GM23338 (cell line): ENCODE data around the gene ATG9B. TPM values are rescaled to one million over a fixed set of nuclear protein-coding genes. Genes with fewer than 3 reads are reported as not detected.

ENCODE experiments used
- ATAC-seq: fragments of 200-7000 bp; cut with Tn5 transposase; 3 replicates; pipeline ENCODE4 v1.9.1; 2020
- DNase-seq: peaks from one replicate; pipeline ENCODE4 v3.0.0-alpha.2; 2015; ENCODE audit warnings: low spot score
- H2AFZ ChIP-seq: fragments of 200-600 bp; sonication (generic); 2 replicates; pipeline ENCODE4 v1.8.0; 2016; ENCODE audit warnings: antibody characterized with exemption, mild to moderate bottlenecking, moderate library complexity
- H3F3A ChIP-seq: fragments of 200-600 bp; sonication (generic); replicated peaks from 2 replicates; pipeline ENCODE4 v1.8.0; 2017; ENCODE audit warnings: antibody characterized with exemption, mixed run types, low read depth
- H3K27ac ChIP-seq: fragments of 200-600 bp; sonication (generic); 2 replicates; pipeline ENCODE4 v1.6.1; 2016; ENCODE audit warnings: low read depth
- H3K27me3 ChIP-seq: fragments of 200-600 bp; sonication (generic); 2 replicates; pipeline ENCODE4 v1.8.0; 2016; ENCODE audit warnings: mild to moderate bottlenecking, mixed run types, moderate library complexity; ENCODE audit not compliant: insufficient read depth
- H3K36me3 ChIP-seq: fragments of 200-600 bp; sonication (generic); 2 replicates; pipeline ENCODE4 v1.8.0; 2016; ENCODE audit warnings: mild to moderate bottlenecking; ENCODE audit not compliant: insufficient read depth
- H3K4me1 ChIP-seq: fragments of 200-600 bp; sonication (generic); 2 replicates; pipeline ENCODE4 v1.8.0; 2016; ENCODE audit warnings: mild to moderate bottlenecking, moderate library complexity; ENCODE audit not compliant: insufficient read depth
- H3K4me2 ChIP-seq: fragments of 200-600 bp; sonication (generic); 2 replicates; pipeline ENCODE4 v1.7.1; 2017; ENCODE audit warnings: mixed run types
- H3K4me3 ChIP-seq: fragments of 200-600 bp; sonication (generic); 2 replicates; pipeline ENCODE4 v1.6.1; 2016; ENCODE audit warnings: mixed run types
- H3K79me2 ChIP-seq: fragments of 200-600 bp; sonication (generic); replicated peaks from 2 replicates; pipeline ENCODE4 v1.8.0; 2017; ENCODE audit warnings: mild to moderate bottlenecking; ENCODE audit not compliant: insufficient read depth
- H3K9me2 ChIP-seq: fragments of 200-600 bp; sonication (generic); 2 replicates; pipeline ENCODE4 v1.8.0; 2017; ENCODE audit not compliant: insufficient read depth
- H4K20me1 ChIP-seq: fragments of 200-600 bp; sonication (generic); replicated peaks from 2 replicates; pipeline ENCODE4 v1.8.0; 2017; ENCODE audit warnings: mild to moderate bottlenecking; ENCODE audit not compliant: insufficient read depth
- H3K27ac Mint-ChIP-seq: 2 replicates; pipeline ENCODE4 v1.8.0; 2020; ENCODE audit warnings: inconsistent platforms, mild to moderate bottlenecking, moderate library complexity, mixed read lengths
- H3K27me3 Mint-ChIP-seq: 3 replicates; pipeline ENCODE4 v1.8.0; 2022; ENCODE audit warnings: low read depth, mild to moderate bottlenecking, moderate library complexity, mixed read lengths, inconsistent platforms; ENCODE audit not compliant: insufficient read depth, poor library complexity
- H3K36me3 Mint-ChIP-seq: 3 replicates; pipeline ENCODE4 v1.8.0; 2021; ENCODE audit warnings: low read depth, mild to moderate bottlenecking, inconsistent platforms, moderate library complexity, mixed read lengths
- H3K4me1 Mint-ChIP-seq: 3 replicates; pipeline ENCODE4 v1.8.0; 2020; ENCODE audit warnings: mild to moderate bottlenecking, inconsistent platforms, mixed read lengths
- H3K4me3 Mint-ChIP-seq: 3 replicates; pipeline ENCODE4 v1.8.0; 2021; ENCODE audit warnings: moderate library complexity, mild to moderate bottlenecking, inconsistent platforms, mixed read lengths
- H3K9me3 Mint-ChIP-seq: 3 replicates; pipeline ENCODE4 v1.8.0; 2020; ENCODE audit warnings: moderate library complexity, mild to moderate bottlenecking, inconsistent platforms, mixed read lengths
- CREB1 ChIP-seq: fragments of 250-450 bp; sonication (Bioruptor Pico); IDR thresholded peaks from 2 replicates; pipeline ENCODE4 v1.5.0; 2020; ENCODE audit warnings: low read depth, mild to moderate bottlenecking, moderate library complexity
- EZH2 ChIP-seq: fragments of 200-600 bp; sonication (generic); IDR thresholded peaks from one replicate; pipeline ENCODE4 v1.8.0; 2017; ENCODE audit warnings: antibody characterized with exemption, mild to moderate bottlenecking, low read depth; ENCODE audit not compliant: unreplicated experiment
- EZH2phosphoT487 ChIP-seq: fragments of 200-600 bp; sonication (generic); IDR thresholded peaks from one replicate; pipeline ENCODE4 v1.8.1; 2018; ENCODE audit warnings: antibody characterized with exemption; ENCODE audit not compliant: unreplicated experiment
- JUNB ChIP-seq: IDR thresholded peaks from one replicate; pipeline ENCODE4 v1.6.1; 2016; ENCODE audit warnings: antibody characterized with exemption; ENCODE audit not compliant: unreplicated experiment
- POLR2AphosphoS5 ChIP-seq: IDR thresholded peaks from 2 replicates; pipeline ENCODE4 v1.6.1; 2016; ENCODE audit warnings: antibody characterized with exemption, low read depth
- ZNF114 ChIP-seq: fragments of 250-450 bp; sonication (Bioruptor Pico); IDR thresholded peaks from 2 replicates; pipeline ENCODE4 v1.5.0; 2020; ENCODE audit warnings: mild to moderate bottlenecking, moderate library complexity
- ZNF331 ChIP-seq: fragments of 250-450 bp; sonication (Bioruptor Pico); IDR thresholded peaks from 2 replicates; pipeline ENCODE4 v1.5.0; 2020; ENCODE audit warnings: low read depth, mild to moderate bottlenecking, moderate library complexity
- polyA plus RNA-seq: library from polyadenylated mRNA; unstranded; fragments of >200 nt; fragmentation: Nextera tagmentation; extraction: Ambion mirVana; gene quantifications from 2 replicates; pipeline ENCODE4 v1.2.1, GENCODE V29; 2016
- total RNA-seq: library from RNA; depleted of rRNA; stranded (reverse); fragments of >200 nt; shearing (Covaris generic); gene quantifications from 2 replicates; pipeline ENCODE4 v1.2.3, GENCODE V29; 2014
- TF ChIP-seq, protein P1 (sequence below): IDR thresholded peaks from 2 replicates; pipeline ENCODE4 v1.6.1; 2016; ENCODE audit warnings: antibody characterized with exemption
- TF ChIP-seq, protein P2 (sequence below): fragments of 250-450 bp; sonication (Bioruptor Pico); IDR thresholded peaks from 2 replicates; pipeline ENCODE4 v1.5.0; 2020; ENCODE audit warnings: mild to moderate bottlenecking, moderate library complexity
- TF ChIP-seq, protein P3 (sequence below), 2 experiments: fragments of 200-600 bp in 1 of 2; sonication (generic) in 1 of 2; conservative IDR thresholded peaks; 2 replicates each; pipeline versions ENCODE4 v1.5.1 to v1.6.1; 2016 to 2017; ENCODE audit warnings: antibody characterized with exemption in 2 of 2, low read depth in 2 of 2, mild to moderate bottlenecking in 2 of 2, moderate library complexity in 1 of 2
- TF ChIP-seq, protein P4 (sequence below): IDR thresholded peaks from one replicate; pipeline ENCODE4 v1.6.1; 2018; ENCODE audit warnings: antibody characterized with exemption; ENCODE audit not compliant: unreplicated experiment

The ATG9B gene
- total and polyA plus RNA-seq, 2 experiments from 2014 or later, result 1.2 to 3.4 TPM

DNA sequence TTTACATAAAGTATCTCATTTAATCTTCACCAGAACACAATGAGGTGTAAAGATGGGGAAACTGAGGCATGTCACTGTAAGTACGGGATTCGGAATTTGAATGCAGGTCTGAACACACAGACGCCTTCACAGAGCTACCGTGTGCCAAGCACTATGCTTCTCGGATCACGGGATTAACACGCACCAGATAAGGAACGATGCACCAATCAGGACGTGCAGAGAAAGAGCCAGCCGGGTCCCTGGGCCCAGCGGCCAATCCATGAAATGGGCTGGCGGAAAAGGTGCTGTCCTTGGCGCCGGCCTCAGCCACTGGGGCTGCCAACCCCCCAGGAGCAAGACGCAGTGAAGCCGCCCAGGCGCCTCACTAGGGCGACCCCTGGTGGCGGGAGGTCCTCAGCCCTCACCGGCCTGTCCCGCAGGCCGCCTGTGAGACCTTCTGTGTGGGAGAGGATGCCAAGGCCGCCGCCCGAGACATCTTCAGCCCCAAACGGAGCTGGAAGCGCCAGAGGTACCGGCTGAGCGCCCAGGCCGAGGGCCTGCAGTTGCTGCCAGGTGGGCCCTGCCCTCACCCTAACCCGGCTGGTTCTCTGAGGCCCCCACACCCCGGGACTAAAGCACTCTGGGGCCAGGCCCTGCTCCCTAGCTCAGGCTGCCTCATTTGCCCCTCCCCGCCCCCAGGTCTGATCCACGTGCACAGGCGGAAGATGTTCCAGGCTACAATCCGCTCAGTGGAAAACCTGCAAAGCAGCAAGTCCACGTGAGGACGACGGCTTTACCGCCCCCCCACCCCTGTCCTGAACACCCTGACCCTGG is 15.6 kb downstream of the ATG9B start:
- ATAC-seq, result peak; percentile 69
- peaks cover 16% of the 10 kb centered on the region for H3K27me3 Mint-ChIP-seq

More for the DNA sequence above, 15.6 kb downstream of the ATG9B start:
- H2AFZ ChIP-seq, result peak overlapping the region; percentile 94
- no peaks in the 10 kb centered on the region for H3K9me3 Mint-ChIP-seq
- H3K9me2 ChIP-seq, result no peaks in the 10 kb centered on the region
- 0 out of 2 replicates have a peak overlapping the region, but pooled peaks have one; percentile 30 for H3K27ac Mint-ChIP-seq
- H3K4me3 Mint-ChIP-seq, result peak overlapping the region; percentile 60
- peaks cover 35% of the 10 kb centered on the region for H3K4me1 Mint-ChIP-seq
- no peak for TF ChIP-seq JUNB
- TF ChIP-seq CREB1 (CRISPR knock-in tag), result peak; percentile 65; the same call in 1 of the 2 replicates
- TF ChIP-seq ZNF331 (CRISPR knock-in tag), result no peak
- TF ChIP-seq ZNF114 (CRISPR knock-in tag), result no peak
- TF ChIP-seq, protein P1, sequence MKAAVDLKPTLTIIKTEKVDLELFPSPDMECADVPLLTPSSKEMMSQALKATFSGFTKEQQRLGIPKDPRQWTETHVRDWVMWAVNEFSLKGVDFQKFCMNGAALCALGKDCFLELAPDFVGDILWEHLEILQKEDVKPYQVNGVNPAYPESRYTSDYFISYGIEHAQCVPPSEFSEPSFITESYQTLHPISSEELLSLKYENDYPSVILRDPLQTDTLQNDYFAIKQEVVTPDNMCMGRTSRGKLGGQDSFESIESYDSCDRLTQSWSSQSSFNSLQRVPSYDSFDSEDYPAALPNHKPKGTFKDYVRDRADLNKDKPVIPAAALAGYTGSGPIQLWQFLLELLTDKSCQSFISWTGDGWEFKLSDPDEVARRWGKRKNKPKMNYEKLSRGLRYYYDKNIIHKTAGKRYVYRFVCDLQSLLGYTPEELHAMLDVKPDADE, result no peak
- no peak for TF ChIP-seq EZH2phosphoT487
- TF ChIP-seq EZH2, result no peak
- no peak; the same call in 1 of the 2 replicates for TF ChIP-seq POLR2AphosphoS5
- TF ChIP-seq, protein P2, sequence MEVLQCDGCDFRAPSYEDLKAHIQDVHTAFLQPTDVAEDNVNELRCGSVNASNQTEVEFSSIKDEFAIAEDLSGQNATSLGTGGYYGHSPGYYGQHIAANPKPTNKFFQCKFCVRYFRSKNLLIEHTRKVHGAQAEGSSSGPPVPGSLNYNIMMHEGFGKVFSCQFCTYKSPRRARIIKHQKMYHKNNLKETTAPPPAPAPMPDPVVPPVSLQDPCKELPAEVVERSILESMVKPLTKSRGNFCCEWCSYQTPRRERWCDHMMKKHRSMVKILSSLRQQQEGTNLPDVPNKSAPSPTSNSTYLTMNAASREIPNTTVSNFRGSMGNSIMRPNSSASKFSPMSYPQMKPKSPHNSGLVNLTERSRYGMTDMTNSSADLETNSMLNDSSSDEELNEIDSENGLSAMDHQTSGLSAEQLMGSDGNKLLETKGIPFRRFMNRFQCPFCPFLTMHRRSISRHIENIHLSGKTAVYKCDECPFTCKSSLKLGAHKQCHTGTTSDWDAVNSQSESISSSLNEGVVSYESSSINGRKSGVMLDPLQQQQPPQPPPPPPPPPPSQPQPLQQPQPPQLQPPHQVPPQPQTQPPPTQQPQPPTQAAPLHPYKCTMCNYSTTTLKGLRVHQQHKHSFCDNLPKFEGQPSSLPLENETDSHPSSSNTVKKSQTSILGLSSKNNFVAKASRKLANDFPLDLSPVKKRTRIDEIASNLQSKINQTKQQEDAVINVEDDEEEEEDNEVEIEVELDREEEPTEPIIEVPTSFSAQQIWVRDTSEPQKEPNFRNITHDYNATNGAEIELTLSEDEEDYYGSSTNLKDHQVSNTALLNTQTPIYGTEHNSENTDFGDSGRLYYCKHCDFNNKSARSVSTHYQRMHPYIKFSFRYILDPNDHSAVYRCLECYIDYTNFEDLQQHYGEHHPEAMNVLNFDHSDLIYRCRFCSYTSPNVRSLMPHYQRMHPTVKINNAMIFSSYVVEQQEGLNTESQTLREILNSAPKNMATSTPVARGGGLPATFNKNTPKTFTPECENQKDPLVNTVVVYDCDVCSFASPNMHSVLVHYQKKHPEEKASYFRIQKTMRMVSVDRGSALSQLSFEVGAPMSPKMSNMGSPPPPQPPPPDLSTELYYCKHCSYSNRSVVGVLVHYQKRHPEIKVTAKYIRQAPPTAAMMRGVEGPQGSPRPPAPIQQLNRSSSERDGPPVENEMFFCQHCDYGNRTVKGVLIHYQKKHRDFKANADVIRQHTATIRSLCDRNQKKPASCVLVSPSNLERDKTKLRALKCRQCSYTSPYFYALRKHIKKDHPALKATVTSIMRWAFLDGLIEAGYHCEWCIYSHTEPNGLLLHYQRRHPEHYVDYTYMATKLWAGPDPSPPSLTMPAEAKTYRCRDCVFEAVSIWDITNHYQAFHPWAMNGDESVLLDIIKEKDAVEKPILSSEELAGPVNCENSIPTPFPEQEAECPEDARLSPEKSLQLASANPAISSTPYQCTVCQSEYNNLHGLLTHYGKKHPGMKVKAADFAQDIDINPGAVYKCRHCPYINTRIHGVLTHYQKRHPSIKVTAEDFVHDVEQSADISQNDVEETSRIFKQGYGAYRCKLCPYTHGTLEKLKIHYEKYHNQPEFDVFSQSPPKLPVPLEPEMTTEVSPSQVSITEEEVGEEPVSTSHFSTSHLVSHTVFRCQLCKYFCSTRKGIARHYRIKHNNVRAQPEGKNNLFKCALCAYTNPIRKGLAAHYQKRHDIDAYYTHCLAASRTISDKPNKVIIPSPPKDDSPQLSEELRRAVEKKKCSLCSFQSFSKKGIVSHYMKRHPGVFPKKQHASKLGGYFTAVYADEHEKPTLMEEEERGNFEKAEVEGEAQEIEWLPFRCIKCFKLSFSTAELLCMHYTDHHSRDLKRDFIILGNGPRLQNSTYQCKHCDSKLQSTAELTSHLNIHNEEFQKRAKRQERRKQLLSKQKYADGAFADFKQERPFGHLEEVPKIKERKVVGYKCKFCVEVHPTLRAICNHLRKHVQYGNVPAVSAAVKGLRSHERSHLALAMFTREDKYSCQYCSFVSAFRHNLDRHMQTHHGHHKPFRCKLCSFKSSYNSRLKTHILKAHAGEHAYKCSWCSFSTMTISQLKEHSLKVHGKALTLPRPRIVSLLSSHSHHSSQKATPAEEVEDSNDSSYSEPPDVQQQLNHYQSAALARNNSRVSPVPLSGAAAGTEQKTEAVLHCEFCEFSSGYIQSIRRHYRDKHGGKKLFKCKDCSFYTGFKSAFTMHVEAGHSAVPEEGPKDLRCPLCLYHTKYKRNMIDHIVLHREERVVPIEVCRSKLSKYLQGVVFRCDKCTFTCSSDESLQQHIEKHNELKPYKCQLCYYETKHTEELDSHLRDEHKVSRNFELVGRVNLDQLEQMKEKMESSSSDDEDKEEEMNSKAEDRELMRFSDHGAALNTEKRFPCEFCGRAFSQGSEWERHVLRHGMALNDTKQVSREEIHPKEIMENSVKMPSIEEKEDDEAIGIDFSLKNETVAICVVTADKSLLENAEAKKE (CRISPR knock-in tag), result no peak
- TF ChIP-seq, protein P3, sequence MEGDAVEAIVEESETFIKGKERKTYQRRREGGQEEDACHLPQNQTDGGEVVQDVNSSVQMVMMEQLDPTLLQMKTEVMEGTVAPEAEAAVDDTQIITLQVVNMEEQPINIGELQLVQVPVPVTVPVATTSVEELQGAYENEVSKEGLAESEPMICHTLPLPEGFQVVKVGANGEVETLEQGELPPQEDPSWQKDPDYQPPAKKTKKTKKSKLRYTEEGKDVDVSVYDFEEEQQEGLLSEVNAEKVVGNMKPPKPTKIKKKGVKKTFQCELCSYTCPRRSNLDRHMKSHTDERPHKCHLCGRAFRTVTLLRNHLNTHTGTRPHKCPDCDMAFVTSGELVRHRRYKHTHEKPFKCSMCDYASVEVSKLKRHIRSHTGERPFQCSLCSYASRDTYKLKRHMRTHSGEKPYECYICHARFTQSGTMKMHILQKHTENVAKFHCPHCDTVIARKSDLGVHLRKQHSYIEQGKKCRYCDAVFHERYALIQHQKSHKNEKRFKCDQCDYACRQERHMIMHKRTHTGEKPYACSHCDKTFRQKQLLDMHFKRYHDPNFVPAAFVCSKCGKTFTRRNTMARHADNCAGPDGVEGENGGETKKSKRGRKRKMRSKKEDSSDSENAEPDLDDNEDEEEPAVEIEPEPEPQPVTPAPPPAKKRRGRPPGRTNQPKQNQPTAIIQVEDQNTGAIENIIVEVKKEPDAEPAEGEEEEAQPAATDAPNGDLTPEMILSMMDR (conservative IDR thresholded peaks at IDR 0.05; ENCODE audit: low read depth in 2 of 2), result peak; percentile 85 to 92
- TF ChIP-seq, protein P4, sequence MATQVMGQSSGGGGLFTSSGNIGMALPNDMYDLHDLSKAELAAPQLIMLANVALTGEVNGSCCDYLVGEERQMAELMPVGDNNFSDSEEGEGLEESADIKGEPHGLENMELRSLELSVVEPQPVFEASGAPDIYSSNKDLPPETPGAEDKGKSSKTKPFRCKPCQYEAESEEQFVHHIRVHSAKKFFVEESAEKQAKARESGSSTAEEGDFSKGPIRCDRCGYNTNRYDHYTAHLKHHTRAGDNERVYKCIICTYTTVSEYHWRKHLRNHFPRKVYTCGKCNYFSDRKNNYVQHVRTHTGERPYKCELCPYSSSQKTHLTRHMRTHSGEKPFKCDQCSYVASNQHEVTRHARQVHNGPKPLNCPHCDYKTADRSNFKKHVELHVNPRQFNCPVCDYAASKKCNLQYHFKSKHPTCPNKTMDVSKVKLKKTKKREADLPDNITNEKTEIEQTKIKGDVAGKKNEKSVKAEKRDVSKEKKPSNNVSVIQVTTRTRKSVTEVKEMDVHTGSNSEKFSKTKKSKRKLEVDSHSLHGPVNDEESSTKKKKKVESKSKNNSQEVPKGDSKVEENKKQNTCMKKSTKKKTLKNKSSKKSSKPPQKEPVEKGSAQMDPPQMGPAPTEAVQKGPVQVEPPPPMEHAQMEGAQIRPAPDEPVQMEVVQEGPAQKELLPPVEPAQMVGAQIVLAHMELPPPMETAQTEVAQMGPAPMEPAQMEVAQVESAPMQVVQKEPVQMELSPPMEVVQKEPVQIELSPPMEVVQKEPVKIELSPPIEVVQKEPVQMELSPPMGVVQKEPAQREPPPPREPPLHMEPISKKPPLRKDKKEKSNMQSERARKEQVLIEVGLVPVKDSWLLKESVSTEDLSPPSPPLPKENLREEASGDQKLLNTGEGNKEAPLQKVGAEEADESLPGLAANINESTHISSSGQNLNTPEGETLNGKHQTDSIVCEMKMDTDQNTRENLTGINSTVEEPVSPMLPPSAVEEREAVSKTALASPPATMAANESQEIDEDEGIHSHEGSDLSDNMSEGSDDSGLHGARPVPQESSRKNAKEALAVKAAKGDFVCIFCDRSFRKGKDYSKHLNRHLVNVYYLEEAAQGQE, result no peak
- 0 out of 2 replicates have a peak, but pooled peaks cover 4% of the 10 kb centered on the region for H3F3A ChIP-seq
- H3K79me2 ChIP-seq, result no peaks in the 10 kb centered on the region
- H3K27ac ChIP-seq, result no peak overlapping the region
- peak overlapping the region; percentile 55; the same call in 1 of the 2 replicates for H3K4me2 ChIP-seq
- no peaks in the 10 kb centered on the region for H4K20me1 ChIP-seq
- DNase-seq, result peak; percentile 91
- no peaks in the 10 kb centered on the region for H3K36me3 ChIP-seq
- no peaks in the 10 kb centered on the region; the same call in 2 of the 3 replicates for H3K36me3 Mint-ChIP-seq
- H3K4me3 ChIP-seq, result peak overlapping the region; percentile 38; the same call in 1 of the 2 replicates
- peaks cover 20% of the 10 kb centered on the region; the same call in 1 of the 2 replicates for H3K4me1 ChIP-seq
- H3K27me3 ChIP-seq, result peaks cover 12% of the 10 kb centered on the region
